Endothelial cell of umbilical vein (primary cell): ENCODE measurements around the gene KAZN. TPM values are rescaled to one million over a fixed set of nuclear protein-coding genes. Genes with fewer than 3 reads are reported as not detected.

Experiments
- BruUV-seq: library from RNA; stranded (reverse); fragments of 400-500 nt; replicated peaks from 2 replicates; lab custom pipeline; 2021; lab: Mats Ljungman, UMichigan
- CTCF ChIA-PET: fragments of 300-600, 350-600 bp; sonication (Branson Sonifier 250); formaldehyde crosslinking; loops from one replicate; lab custom pipeline; 2021; ENCODE audit warnings: antibody characterized with exemption, inconsistent platforms; lab: Charles Lee
- POLR2A ChIA-PET: fragments of 300-600, 350-600 bp; sonication (Branson Sonifier 250); formaldehyde crosslinking; loops from one replicate; lab custom pipeline; 2021; ENCODE audit warnings: antibody characterized with exemption, inconsistent platforms; lab: Charles Lee
- DNase-seq: peaks from one replicate; pipeline ENCODE4 v3.0.0-alpha.2; 2011; ENCODE audit warnings: low read depth, low spot score
- FAIRE-seq: peaks from 2 replicates; lab custom pipeline; 2011; peaks lifted over from hg19 to GRCh38; lab: Jason Lieb, UNC
- H2AFZ ChIP-seq: 2 replicates; pipeline ENCODE4 v1.6.0; 2012; ENCODE audit warnings: low read depth, low read length, control low read depth, inconsistent platforms
- H3K27ac ChIP-seq: 2 replicates; pipeline ENCODE4 v1.5.1; 2011; ENCODE audit warnings: low read depth, mild to moderate bottlenecking, control low read depth, low read length, moderate library complexity; ENCODE audit not compliant: insufficient read depth
- H3K27me3 ChIP-seq, 2 experiments: 2 replicates each; pipeline versions ENCODE4 v1.6.0 to v1.6.1; 2011; ENCODE audit warnings: low read length in 2 of 2, mixed read lengths in 1 of 2; ENCODE audit not compliant: control insufficient read depth in 2 of 2, insufficient read depth in 2 of 2
- H3K36me3 ChIP-seq, 2 experiments: 2 replicates in 1 of 2; 3 replicates in 1 of 2; pipeline ENCODE4 v1.5.1; 2011; ENCODE audit warnings: low read length in 2 of 2, mild to moderate bottlenecking in 1 of 2, moderate library complexity in 1 of 2; ENCODE audit not compliant: control insufficient read depth in 2 of 2, insufficient read depth in 2 of 2; ENCODE audit errors: extremely low read depth in 1 of 2
- H3K4me1 ChIP-seq: 3 replicates; pipeline ENCODE4 v1.5.1; 2011; ENCODE audit warnings: mild to moderate bottlenecking, low read length; ENCODE audit not compliant: control insufficient read depth, insufficient read depth; ENCODE audit errors: extremely low read depth
- H3K4me2 ChIP-seq: 2 replicates; pipeline ENCODE4 v1.6.1; 2011; ENCODE audit warnings: low read length, control low read depth, mixed read lengths; ENCODE audit not compliant: insufficient read depth
- H3K4me3 ChIP-seq, 3 experiments: fragments of 200-600 bp in 1 of 3; sonication (generic), shearing (Covaris generic) in 1 of 3; replicated peaks in 1 of 3; 2 replicates each; pipeline ENCODE4 v1.5.1; 2011 to 2016; ENCODE audit warnings: control low read depth in 3 of 3, low read length in 3 of 3, mild to moderate bottlenecking in 2 of 3, inconsistent platforms in 1 of 3, low read depth in 1 of 3, moderate library complexity in 1 of 3; ENCODE audit not compliant: insufficient read depth in 1 of 3
- H3K79me2 ChIP-seq: 2 replicates; pipeline ENCODE4 v1.6.0; 2012; ENCODE audit warnings: low read length, inconsistent platforms; ENCODE audit not compliant: control insufficient read depth, insufficient read depth
- H3K9ac ChIP-seq: replicated peaks from 2 replicates; pipeline ENCODE3; 2011; ENCODE audit warnings: low read length, control low read depth; ENCODE audit not compliant: insufficient read depth; ENCODE audit errors: extremely low read depth
- H3K9me1 ChIP-seq: replicated peaks from 3 replicates; pipeline ENCODE4 v1.6.0; 2011; ENCODE audit warnings: mild to moderate bottlenecking, low read length; ENCODE audit not compliant: control insufficient read depth, insufficient read depth; ENCODE audit errors: extremely low read depth
- H3K9me3 ChIP-seq: replicated peaks from 2 replicates; pipeline ENCODE4 v1.5.1; 2012; ENCODE audit warnings: low read length, inconsistent platforms; ENCODE audit not compliant: control insufficient read depth, insufficient read depth
- H4K20me1 ChIP-seq: replicated peaks from 2 replicates; pipeline ENCODE3; 2011; ENCODE audit warnings: mild to moderate bottlenecking, low read length; ENCODE audit not compliant: control insufficient read depth, insufficient read depth; ENCODE audit errors: extremely low read depth
- CTCF ChIP-seq, 2 donors: IDR thresholded peaks; 1 replicate in 1 of 2; 2 replicates in 1 of 2; pipeline ENCODE4 v1.5.1; 2011; ENCODE audit warnings: low read length in 2 of 2, mild to moderate bottlenecking in 2 of 2, moderate library complexity in 2 of 2, control low read depth in 1 of 2, inconsistent platforms in 1 of 2, low read depth in 1 of 2; ENCODE audit not compliant: insufficient read depth in 1 of 2; ENCODE audit errors: extremely low read depth in 1 of 2
- EZH2 ChIP-seq: IDR thresholded peaks from 2 replicates; pipeline ENCODE4 v1.6.1; 2012; ENCODE audit warnings: borderline replicate concordance, low read depth, mild to moderate bottlenecking, moderate library complexity, low read length, inconsistent platforms; ENCODE audit not compliant: severe bottlenecking
- FOS ChIP-seq: IDR thresholded peaks from 2 replicates; pipeline ENCODE4 v1.6.1; 2011; ENCODE audit warnings: mild to moderate bottlenecking, low read length, moderate library complexity, borderline replicate concordance; ENCODE audit not compliant: insufficient read depth
- GATA2 ChIP-seq: IDR thresholded peaks from 2 replicates; pipeline ENCODE4 v1.7.0; 2011; ENCODE audit warnings: low read depth, mild to moderate bottlenecking, moderate library complexity, mixed read lengths, low read length; ENCODE audit not compliant: insufficient read length, insufficient read depth
- JUN ChIP-seq: IDR thresholded peaks from 2 replicates; pipeline ENCODE4 v1.6.1; 2011; ENCODE audit warnings: borderline replicate concordance, low read depth; ENCODE audit not compliant: insufficient read length, insufficient read depth
- MAX ChIP-seq: IDR thresholded peaks from 2 replicates; pipeline ENCODE4 v1.6.1; 2011; ENCODE audit not compliant: insufficient read depth, insufficient read length
- MYC ChIP-seq: IDR thresholded peaks from one replicate; pipeline ENCODE4 v1.6.1; 2011; ENCODE audit warnings: mild to moderate bottlenecking, low read depth, low read length
- POLR2A ChIP-seq: IDR thresholded peaks from 2 replicates; pipeline ENCODE4 v1.6.1; 2012; ENCODE audit warnings: low read depth, mild to moderate bottlenecking, control low read depth, low read length
- POLR2AphosphoS5 ChIP-seq: IDR thresholded peaks from 2 replicates; pipeline ENCODE4 v1.6.1; 2012; ENCODE audit warnings: low read depth, mild to moderate bottlenecking, control low read depth, low read length, moderate library complexity; ENCODE audit not compliant: insufficient read depth
- dilution Hi-C: fragments of 300-500 bp; cut with MboI; formaldehyde crosslinking; loops from one replicate; pipeline ENCODE4 v1.15.0; 2019; ENCODE audit warnings: low sequenced_read_pairs; ENCODE audit not compliant: extremely low pct_ligation_motif_present
- intact Hi-C: fragments of 100-400 bp; cut with micrococcal nuclease; formaldehyde crosslinking; loops from one replicate; pipeline ENCODE4 v1.10.0; 2022
- polyA plus RNA-seq, 4 experiments: library from polyadenylated mRNA; depleted of rRNA in 3 of 4; stranded (reverse) in 3 of 4; unstranded in 1 of 4; fragments of >200 nt; gene quantifications; 2 replicates each; pipeline versions ENCODE4 v1.2.1 to v1.2.3, GENCODE V29; 2011 to 2012; ENCODE audit warnings: missing spikeins in 1 of 4
- total RNA-seq: library from RNA; stranded (reverse); gene quantifications from 2 replicates; pipeline ENCODE4 v1.2.3, GENCODE V29; 2021

The KAZN gene
- total and polyA plus RNA-seq, 2 donors (not counting 3 experiments of a cell fraction or from before 2014, with no cell fraction given), result 1.6 to 5.8 TPM

DNA sequence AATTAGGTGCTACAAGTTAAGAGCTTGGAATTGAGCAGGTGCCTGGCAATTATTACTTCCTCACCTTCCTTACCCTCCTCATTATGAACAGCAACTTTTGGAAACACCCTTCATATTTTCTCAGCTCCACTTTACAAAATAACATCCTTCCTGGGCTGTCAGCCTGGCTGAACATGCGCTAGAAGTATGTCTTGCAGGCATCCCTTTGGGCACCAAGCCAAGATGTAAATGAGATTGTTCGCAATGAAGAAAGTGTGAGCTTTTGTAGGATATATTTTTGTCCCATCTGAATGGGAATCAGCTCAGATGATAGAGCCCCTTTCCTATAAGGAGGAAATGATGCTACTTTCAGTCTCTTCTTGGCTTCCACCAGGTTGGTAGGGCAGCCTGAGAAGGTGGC, 245.9 kb downstream of the KAZN start:
- Histone ChIP-seq H4K20me1 (no peaks in the 10 kb centered on the region), H3K27me3 (no peaks in the 10 kb centered on the region), H3K4me3 (no peak overlapping the region), H3K4me2 (no peak overlapping the region), H3K27ac (no peak overlapping the region), H3K9me3 (no peaks in the 10 kb centered on the region), H3K36me3 (no peaks in the 10 kb centered on the region), H3K4me1 (no peaks in the 10 kb centered on the region), H2AFZ (no peak overlapping the region), H3K79me2 (no peaks in the 10 kb centered on the region), H3K9me1 (no peaks in the 10 kb centered on the region), H3K9ac (no peak overlapping the region)
- POLR2A ChIA-PET, result no interaction called here
- TF ChIP-seq EZH2, result no peak
- intact Hi-C loops, result no loop called here
- dilution Hi-C loops, result no loop called here
- no peak for DNase-seq
- CTCF ChIA-PET, result no interaction called here
- BruUV-seq, result no TSS peak
- FAIRE-seq, result no peak

DNA sequence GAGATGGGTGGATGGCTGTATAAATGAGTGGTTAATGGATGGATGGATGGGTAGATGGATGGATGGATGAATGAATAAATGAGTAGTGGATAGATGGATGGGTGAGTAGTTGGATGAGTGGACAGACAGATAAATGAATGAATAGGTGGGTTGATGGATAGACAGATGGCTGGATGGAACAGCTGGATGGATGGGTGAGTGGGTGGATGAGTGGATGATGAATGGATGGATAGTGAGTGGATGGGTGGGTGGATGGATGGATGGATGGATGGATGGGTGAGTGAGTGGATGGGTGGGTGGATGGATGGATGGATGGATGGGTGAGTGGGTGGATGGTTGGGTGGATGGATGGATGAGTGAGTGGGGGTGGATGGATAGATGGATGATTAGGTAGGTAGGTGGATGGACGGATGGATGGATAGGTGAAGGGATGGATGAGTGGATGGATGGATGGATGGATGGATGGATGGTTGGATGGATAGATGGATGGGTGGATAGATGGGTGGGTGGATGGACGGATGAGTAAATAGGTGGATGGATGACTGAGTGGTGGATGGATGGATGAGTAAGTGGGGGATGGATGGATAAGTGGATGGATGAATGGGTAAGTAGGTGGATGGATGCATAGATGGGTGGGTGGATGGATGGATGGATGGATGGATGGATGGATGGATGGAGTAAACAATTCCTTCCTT, 246.6 kb downstream of the KAZN start:
- TF ChIP-seq POLR2A (no peak), POLR2AphosphoS5 (no peak), JUN (no peak), EZH2 (no peak), FOS (no peak), MAX (no peak), GATA2 (no peak), MYC (no peak), CTCF (IDR thresholded peaks at IDR 0.05; ENCODE audit: extremely low read depth in 1 of 2, insufficient read depth in 1 of 2, low read depth in 1 of 2, low read length in 2 of 2) (no peak)
- FAIRE-seq (no peak), DNase-seq (no peak)
- no peaks in the 10 kb centered on the region for H3K9me3 ChIP-seq
- H3K9ac ChIP-seq, result no peak overlapping the region
- H3K4me2 ChIP-seq, result no peak overlapping the region
- intact Hi-C loops (no loop called here), dilution Hi-C loops (no loop called here)
- no peaks in the 10 kb centered on the region for H3K79me2 ChIP-seq
- no peak overlapping the region for H3K4me3 ChIP-seq
- H2AFZ ChIP-seq, result no peak overlapping the region
- ChIA-PET CTCF (no interaction called here), POLR2A (no interaction called here)
- no peaks in the 10 kb centered on the region for H3K4me1 ChIP-seq
- H3K27me3 ChIP-seq, result no peaks in the 10 kb centered on the region
- no peak overlapping the region for H3K27ac ChIP-seq
- no TSS peak for BruUV-seq
- no peaks in the 10 kb centered on the region for H4K20me1 ChIP-seq
- no peaks in the 10 kb centered on the region for H3K36me3 ChIP-seq
- H3K9me1 ChIP-seq, result no peaks in the 10 kb centered on the region
